Mesendoderm (in vitro differentiated cells): ENCODE data around the gene LCE2B.
"Not testable (repeated sequence)": the region's sequence is repeated elsewhere in the genome, so short reads cannot be mapped to it uniquely, and the experiment has no call there.

Experiments used
- DNase-seq: peaks from one replicate; pipeline ENCODE4 v3.0.0; 2013
- H2AK5ac ChIP-seq: 2 replicates; pipeline ENCODE4 v1.6.1; 2013; ENCODE audit warnings: low read length, inconsistent platforms
- H2BK120ac ChIP-seq: 2 replicates; pipeline ENCODE4 v1.6.1; 2013; ENCODE audit warnings: low read depth, mild to moderate bottlenecking, low read length, moderate library complexity, mixed read lengths
- H2BK15ac ChIP-seq: replicated peaks from 2 replicates; pipeline ENCODE4 v1.6.1; 2013; ENCODE audit warnings: low read depth, mild to moderate bottlenecking, moderate library complexity
- H2BK5ac ChIP-seq: 2 replicates; pipeline ENCODE4 v1.6.1; 2013; ENCODE audit warnings: low read length, inconsistent platforms
- H3K18ac ChIP-seq: 2 replicates; pipeline ENCODE4 v1.6.1; 2013; ENCODE audit warnings: mild to moderate bottlenecking, low read length, mixed read lengths
- H3K23ac ChIP-seq: one replicate; pipeline ENCODE4 v1.6.1; 2013; ENCODE audit warnings: low read length
- H3K27ac ChIP-seq: 2 replicates; pipeline ENCODE4 v1.5.1; 2013; ENCODE audit warnings: low read depth, mild to moderate bottlenecking, inconsistent platforms, low read length, moderate library complexity
- H3K27me3 ChIP-seq: 2 replicates; pipeline ENCODE4 v1.6.1; 2013; ENCODE audit warnings: low read length, control low read depth, mild to moderate bottlenecking, inconsistent platforms; ENCODE audit not compliant: insufficient read depth, poor library complexity
- H3K36me3 ChIP-seq: 2 replicates; pipeline ENCODE4 v1.6.1; 2013; ENCODE audit warnings: low read length, inconsistent platforms; ENCODE audit not compliant: control insufficient read depth, insufficient read depth
- H3K4ac ChIP-seq: one replicate; pipeline ENCODE4 v1.6.1; 2013; ENCODE audit warnings: low read depth, mild to moderate bottlenecking, low read length, moderate library complexity
- H3K4me1 ChIP-seq: 2 replicates; pipeline ENCODE4 v1.6.1; 2013; ENCODE audit warnings: low read depth, low read length, inconsistent platforms; ENCODE audit not compliant: control insufficient read depth
- H3K4me2 ChIP-seq: 2 replicates; pipeline ENCODE4 v1.6.1; 2013; ENCODE audit warnings: low read length
- H3K4me3 ChIP-seq: 2 replicates; pipeline ENCODE4 v1.5.1; 2013; ENCODE audit warnings: mild to moderate bottlenecking, low read length
- H3K56ac ChIP-seq: one replicate; pipeline ENCODE4 v1.6.1; 2013; ENCODE audit warnings: low read length
- H3K79me1 ChIP-seq: 2 replicates; pipeline ENCODE4 v1.6.1; 2013; ENCODE audit warnings: low read length, inconsistent platforms
- H3K79me2 ChIP-seq: 2 replicates; pipeline ENCODE4 v1.6.1; 2013; ENCODE audit warnings: mild to moderate bottlenecking, low read length; ENCODE audit not compliant: control insufficient read depth, insufficient read depth
- H3K9ac ChIP-seq: 2 replicates; pipeline ENCODE4 v1.6.1; 2013; ENCODE audit warnings: low read length, inconsistent platforms
- H4K5ac ChIP-seq: one replicate; pipeline ENCODE4 v1.6.1; 2013; ENCODE audit warnings: low read length
- H4K8ac ChIP-seq: one replicate; pipeline ENCODE4 v1.6.1; 2013; ENCODE audit warnings: low read depth, mild to moderate bottlenecking, control low read depth, low read length, moderate library complexity
- WGBS: extraction: QIAGEN DNeasy Blood & Tissue Kit; methylation state at CpG from one replicate; pipeline ENCODE4 v1.1.7; 2013; ENCODE audit warnings: low lambda C conversion rate, missing lambda C conversion rate; ENCODE audit not compliant: insufficient coverage; ENCODE audit errors: extremely low coverage; 5-methylcytosine and 5-hydroxymethylcytosine counted together

LCE2B gene

GRCh38 chr1:152673016-152673415, 12.9 kb upstream of the LCE2B start:
- Histone ChIP-seq H3K23ac (no peak overlapping the region), H3K18ac (no peak overlapping the region), H4K5ac (no peak overlapping the region), H3K79me1 (no peaks in the 10 kb centered on the region), H3K9ac (no peak overlapping the region), H2BK120ac (no peak overlapping the region), H2AK5ac (no peak overlapping the region), H3K56ac (no peak overlapping the region), H3K27me3 (no peaks in the 10 kb centered on the region), H3K4me2 (no peak overlapping the region), H3K36me3 (no peaks in the 10 kb centered on the region), H4K8ac (no peak overlapping the region), H3K4me1 (no peaks in the 10 kb centered on the region), H3K27ac (no peak overlapping the region), H2BK5ac (no peak overlapping the region), H3K4ac (no peak overlapping the region), H3K4me3 (no peak overlapping the region), H3K79me2 (no peaks in the 10 kb centered on the region), H2BK15ac (no peak overlapping the region)
- no CpG with 5 or more reads among the region's 2 CpGs for WGBS
- DNase-seq, result no peak

- not testable (repeated sequence) for H2BK15ac ChIP-seq, H3K27ac ChIP-seq, DNase-seq, H3K56ac ChIP-seq, H3K36me3 ChIP-seq, H3K4me3 ChIP-seq, H4K8ac ChIP-seq, H2BK5ac ChIP-seq, H3K79me2 ChIP-seq, H3K79me1 ChIP-seq, H3K23ac ChIP-seq, H3K27me3 ChIP-seq, H2AK5ac ChIP-seq, H3K4ac ChIP-seq, H2BK120ac ChIP-seq, H3K18ac ChIP-seq, H3K4me1 ChIP-seq, H3K4me2 ChIP-seq, H4K5ac ChIP-seq, H3K9ac ChIP-seq
- WGBS, result no CpG with 5 or more reads among the region's 3 CpGs
Observed at GRCh38 chr1:152674983-152675382, 10.9 kb upstream of the LCE2B start, which contains the start of gene LCE2C. TSS of gene LCE2C (plus strand) at chr1:152675279. CDS start at chr1:152676016, 737 bp downstream.

DNA sequence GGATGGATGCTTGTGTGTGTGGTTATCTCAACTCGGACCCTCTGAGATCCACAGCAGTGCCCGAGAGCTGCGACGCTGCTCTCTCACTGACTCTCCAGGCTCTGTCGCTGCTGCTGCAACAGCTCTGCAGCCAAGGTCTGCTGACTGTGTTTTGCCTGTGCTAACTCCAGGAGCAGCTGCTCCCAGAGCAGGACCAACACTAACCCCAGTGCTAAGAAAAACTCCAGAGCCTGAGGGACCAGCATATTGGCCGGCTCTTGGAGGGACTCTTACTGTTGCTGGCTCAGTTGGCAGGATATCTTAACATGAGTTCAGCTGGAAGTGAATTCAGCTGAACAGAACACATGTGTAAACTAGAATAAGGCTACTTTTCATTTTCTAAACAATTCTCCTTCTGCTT, 6.5 kb upstream of the LCE2B start:
- Histone ChIP-seq H3K4me3 (no peak overlapping the region), H3K9ac (no peak overlapping the region), H3K36me3 (no peaks in the 10 kb centered on the region), H3K4ac (no peak overlapping the region), H3K79me2 (no peaks in the 10 kb centered on the region), H3K23ac (no peak overlapping the region), H4K8ac (no peak overlapping the region), H3K4me1 (no peaks in the 10 kb centered on the region), H3K18ac (no peak overlapping the region), H2BK5ac (no peak overlapping the region), H3K56ac (no peak overlapping the region), H4K5ac (no peak overlapping the region), H2AK5ac (no peak overlapping the region), H3K27me3 (no peaks in the 10 kb centered on the region), H3K79me1 (no peaks in the 10 kb centered on the region), H3K4me2 (no peak overlapping the region), H2BK120ac (no peak overlapping the region), H3K27ac (no peak overlapping the region), H2BK15ac (no peak overlapping the region)
- no peak for DNase-seq
- WGBS, result no CpG with 5 or more reads among the region's 6 CpGs

DNA sequence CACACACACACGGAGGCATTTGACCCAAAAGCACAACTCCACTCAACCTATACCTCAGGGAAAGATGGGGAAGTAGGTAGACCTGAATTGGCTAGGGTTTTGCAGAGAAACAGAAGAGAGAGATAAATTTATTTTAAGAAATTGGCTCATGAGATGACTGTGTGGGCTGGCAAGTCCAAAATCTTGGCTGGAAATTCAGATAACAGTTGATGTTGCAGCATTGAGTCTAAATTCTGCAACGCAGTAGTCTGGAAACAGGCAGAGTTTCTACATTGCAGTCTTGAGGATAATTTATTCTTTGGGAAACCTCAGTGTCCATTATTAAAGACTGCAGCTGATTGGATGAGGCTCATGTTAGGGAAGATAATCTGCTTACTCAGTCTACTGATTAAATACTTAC, 4.3 kb upstream of the LCE2B start:
- Histone ChIP-seq H3K27me3 (no peaks in the 10 kb centered on the region), H3K27ac (no peak overlapping the region), H2BK15ac (no peak overlapping the region), H2BK5ac (no peak overlapping the region), H3K4me1 (no peaks in the 10 kb centered on the region), H3K23ac (no peak overlapping the region), H2BK120ac (no peak overlapping the region), H4K8ac (no peak overlapping the region), H3K36me3 (no peaks in the 10 kb centered on the region), H3K56ac (no peak overlapping the region), H3K4me2 (no peak overlapping the region), H3K79me1 (no peaks in the 10 kb centered on the region), H2AK5ac (no peak overlapping the region), H3K4ac (no peak overlapping the region), H4K5ac (no peak overlapping the region), H3K79me2 (no peaks in the 10 kb centered on the region), H3K4me3 (no peak overlapping the region), H3K9ac (no peak overlapping the region), H3K18ac (no peak overlapping the region)
- DNase-seq, result no peak
- no CpG with 5 or more reads among the region's 2 CpGs for WGBS

GRCh38 chr1:152683846-152684245, 2.1 kb upstream of the LCE2B start:
- no peak overlapping the region for H2BK15ac ChIP-seq
- no peak overlapping the region for H2BK5ac ChIP-seq
- H3K27me3 ChIP-seq, result no peaks in the 10 kb centered on the region
- H2BK120ac ChIP-seq, result no peak overlapping the region
- no peaks in the 10 kb centered on the region for H3K4me1 ChIP-seq
- H3K4me3 ChIP-seq, result no peak overlapping the region
- DNase-seq, result no peak
- no peak overlapping the region for H3K4ac ChIP-seq
- no peak overlapping the region for H2AK5ac ChIP-seq
- no peak overlapping the region for H3K18ac ChIP-seq
- H3K79me1 ChIP-seq, result no peaks in the 10 kb centered on the region
- no peaks in the 10 kb centered on the region for H3K79me2 ChIP-seq
- H3K4me2 ChIP-seq, result no peak overlapping the region
- H3K23ac ChIP-seq, result no peak overlapping the region
- no peak overlapping the region for H3K56ac ChIP-seq
- H3K36me3 ChIP-seq, result no peaks in the 10 kb centered on the region
- H4K8ac ChIP-seq, result no peak overlapping the region
- no peak overlapping the region for H3K27ac ChIP-seq
- no peak overlapping the region for H3K9ac ChIP-seq
- H4K5ac ChIP-seq, result no peak overlapping the region

DNA sequence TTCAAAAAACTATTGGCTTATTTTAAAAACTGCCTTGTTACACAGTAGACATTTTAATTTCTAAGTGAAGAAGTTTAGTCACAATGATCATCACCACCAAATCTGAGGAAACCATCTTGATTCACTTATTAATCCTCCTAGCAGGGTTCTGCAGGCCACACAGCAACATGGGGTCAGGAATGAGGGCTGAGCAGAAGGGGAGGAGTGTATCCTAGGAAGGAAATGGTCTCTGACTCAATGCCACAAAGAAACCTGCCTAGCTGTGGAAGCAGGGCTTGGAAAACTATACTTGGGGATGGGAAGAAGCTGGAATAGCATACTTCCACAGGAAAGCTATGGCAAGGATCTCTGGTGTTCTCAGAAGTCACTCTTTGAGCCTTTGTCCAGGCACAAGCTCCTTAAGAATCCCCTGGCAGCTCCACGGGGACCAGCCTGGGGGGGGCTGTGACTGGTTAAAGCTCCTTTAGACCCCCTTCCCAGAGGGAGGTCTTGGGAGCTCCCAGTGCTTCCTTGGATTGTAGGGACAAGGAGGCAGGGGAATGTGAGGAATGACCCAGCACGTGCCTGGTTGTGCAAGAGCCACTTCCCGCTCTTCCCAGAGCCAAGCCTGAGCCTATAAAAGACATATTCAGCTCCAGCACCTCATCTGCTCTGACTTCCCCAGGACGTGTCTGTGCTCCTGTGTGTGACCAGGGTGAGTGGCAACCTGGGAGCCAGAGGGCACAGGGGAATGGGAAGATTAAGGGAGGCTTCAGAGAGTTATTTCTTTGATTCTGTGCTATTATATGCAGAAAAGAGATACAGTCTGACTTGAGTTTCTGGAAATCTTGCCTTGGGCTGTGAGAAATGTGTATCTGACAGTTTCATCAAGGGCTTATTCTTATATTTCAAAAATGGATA, 12.0 kb downstream of the LCE2B start, which contains the start of gene LCE2A:
TSS of gene LCE2A (plus strand) at position 645 of the 900 bp plus-strand sequence. CDS start 557 bp downstream, outside the sequence.
- no peak within 1 kb of the TSS for H3K23ac ChIP-seq
- H2BK120ac ChIP-seq, result no peak within 1 kb of the TSS
- no peak within 1 kb of the TSS for H3K4me3 ChIP-seq
- no peak within 1 kb of the TSS for H3K27ac ChIP-seq
- H3K4ac ChIP-seq, result no peak within 1 kb of the TSS
- H2BK15ac ChIP-seq, result no peak within 1 kb of the TSS
- H3K79me2 ChIP-seq, result no peaks in the 10 kb centered on the region
- H3K27me3 ChIP-seq, result no peaks in the 10 kb centered on the region
- H3K56ac ChIP-seq, result no peak within 1 kb of the TSS
- no peak within 1 kb of the TSS for H2BK5ac ChIP-seq
- WGBS, result no CpG with 5 or more reads among the region's 4 CpGs
- H3K36me3 ChIP-seq, result no peaks in the 10 kb centered on the region
- no peak within 1 kb of the TSS for H4K8ac ChIP-seq
- H3K18ac ChIP-seq, result no peak within 1 kb of the TSS
- no peak within 1 kb of the TSS for H2AK5ac ChIP-seq
- H3K79me1 ChIP-seq, result no peaks in the 10 kb centered on the region
- DNase-seq, result no peak
- H3K9ac ChIP-seq, result no peak within 1 kb of the TSS
- H3K4me2 ChIP-seq, result no peak within 1 kb of the TSS
- no peaks in the 10 kb centered on the region for H3K4me1 ChIP-seq
- no peak within 1 kb of the TSS for H4K5ac ChIP-seq
